LHCN-M2 (cell line): ENCODE data around the gene KCNH2. TPM values are rescaled to one million over a fixed set of nuclear protein-coding genes. Genes with fewer than 3 reads are reported as not detected.
"Not testable (repeated sequence)": the region's sequence is repeated elsewhere in the genome, so short reads cannot be mapped to it uniquely, and the experiment has no call there.

Experiments used
- DNase-seq: peaks from one replicate; pipeline ENCODE4 v3.0.0-alpha.2; 2012; ENCODE audit warnings: low read depth
- total RNA-seq: library from RNA; depleted of rRNA; stranded (reverse); fragments of >200 nt; gene quantifications from 2 replicates; pipeline ENCODE4 v1.2.3, GENCODE V29; 2014

The KCNH2 gene
- total RNA-seq, 1 experiment from 2014 or later, result 0.11 TPM

DNA sequence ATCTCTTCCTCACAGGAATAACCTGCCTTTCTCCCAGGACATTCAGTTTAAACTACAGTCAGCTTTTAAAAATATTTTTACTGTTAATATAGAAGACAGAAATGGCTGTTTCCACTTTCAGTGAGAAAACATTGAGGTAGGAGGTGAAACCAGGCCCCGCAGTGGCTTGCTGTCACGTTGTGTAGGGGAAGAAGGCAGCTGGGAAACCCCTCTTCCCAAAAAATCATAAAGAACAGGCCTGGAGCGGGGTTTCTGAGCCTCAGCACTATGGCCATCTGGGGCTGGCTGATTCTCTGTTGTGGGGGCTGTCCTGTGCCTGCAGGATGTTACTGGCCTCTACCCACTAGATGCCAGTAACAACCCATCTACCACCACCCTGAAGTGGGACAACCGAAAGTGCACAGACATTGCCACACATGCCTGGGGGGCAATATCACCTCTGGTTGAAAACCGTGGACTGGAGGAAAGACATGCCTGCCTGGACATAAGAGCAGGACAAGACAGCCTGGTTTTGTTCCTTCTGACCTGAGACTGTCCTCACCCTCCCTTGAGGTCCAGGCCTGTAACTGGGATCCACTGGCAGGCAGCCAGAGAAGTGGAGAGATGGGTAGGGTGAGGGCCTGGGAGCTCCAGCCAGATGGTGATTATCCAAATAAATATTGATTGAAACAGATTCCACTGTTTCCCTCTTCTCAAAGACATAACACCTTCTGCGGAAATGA is 43.9 kb downstream of the KCNH2 start:
- DNase-seq, result no peak

DNA sequence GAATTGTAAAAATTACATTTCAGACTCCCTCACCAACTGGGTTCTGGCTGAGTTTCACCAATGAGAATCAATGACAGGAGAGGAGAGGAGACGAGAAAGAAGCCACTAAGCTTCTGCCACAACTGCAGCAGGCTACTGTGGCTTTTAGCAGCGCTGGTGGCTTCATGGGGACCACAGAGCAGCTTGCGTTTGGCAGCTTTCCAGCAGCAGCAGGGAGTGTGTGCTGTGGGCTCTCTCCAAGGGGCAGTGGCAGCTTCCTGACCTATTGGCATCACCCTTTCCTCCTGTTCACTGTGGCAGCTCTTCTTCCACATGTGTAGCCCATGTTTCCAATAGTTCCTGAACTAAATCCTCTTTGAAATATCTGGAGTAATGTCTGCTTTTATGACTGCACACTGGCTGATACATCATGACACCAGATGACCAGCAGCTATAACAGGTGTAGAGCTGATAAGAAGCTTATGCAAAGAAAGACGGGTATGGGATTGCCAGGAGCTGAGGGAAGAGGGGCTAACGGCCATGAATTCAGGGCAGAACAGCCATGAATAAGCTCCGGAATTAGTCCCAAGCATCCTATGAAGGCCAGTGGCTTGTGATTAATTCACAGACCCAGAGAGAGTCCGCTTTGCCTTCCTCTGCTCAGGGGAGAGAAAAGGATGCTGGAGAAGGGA is 46.8 kb downstream of the KCNH2 start:
- no peak for DNase-seq

DNA sequence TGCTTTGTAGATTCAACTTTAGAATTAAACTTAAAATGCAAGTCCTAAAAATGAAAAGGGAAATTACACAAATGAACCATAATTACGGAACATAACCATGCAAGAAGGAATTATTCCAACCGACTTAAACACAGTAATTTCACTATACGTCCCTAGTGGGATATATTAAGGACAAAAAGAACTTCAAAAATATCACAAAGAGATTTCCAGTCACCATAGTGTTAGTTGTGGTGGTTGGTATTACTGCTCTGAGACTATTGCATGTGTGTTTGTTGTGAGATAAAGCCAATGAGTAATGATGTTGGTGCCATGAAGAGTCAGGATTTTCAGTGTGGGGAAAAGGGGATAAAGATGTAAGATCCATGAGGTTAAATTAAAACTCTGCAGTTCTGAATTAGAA is 49.6 kb downstream of the KCNH2 start:
- DNase-seq, result no peak

DNA sequence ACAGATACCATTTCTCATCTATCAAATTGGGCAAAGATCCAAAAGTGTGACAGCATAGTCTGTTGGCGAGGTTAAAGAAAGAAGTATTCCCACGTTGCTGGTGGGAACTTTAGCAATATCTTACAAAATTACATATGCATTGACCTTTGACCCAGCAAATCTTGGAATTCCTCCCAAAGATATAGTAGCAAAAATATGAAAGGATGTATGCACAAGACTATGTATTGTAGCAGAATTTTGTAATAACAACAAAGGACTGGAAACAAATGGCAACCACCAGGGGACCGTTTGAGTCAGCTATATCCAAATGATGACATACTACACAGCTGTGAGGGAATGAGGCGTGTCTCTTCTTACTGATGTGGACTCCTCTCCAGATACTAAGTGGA is 50.2 kb downstream of the KCNH2 start:
- peak; percentile 43 for DNase-seq

DNA sequence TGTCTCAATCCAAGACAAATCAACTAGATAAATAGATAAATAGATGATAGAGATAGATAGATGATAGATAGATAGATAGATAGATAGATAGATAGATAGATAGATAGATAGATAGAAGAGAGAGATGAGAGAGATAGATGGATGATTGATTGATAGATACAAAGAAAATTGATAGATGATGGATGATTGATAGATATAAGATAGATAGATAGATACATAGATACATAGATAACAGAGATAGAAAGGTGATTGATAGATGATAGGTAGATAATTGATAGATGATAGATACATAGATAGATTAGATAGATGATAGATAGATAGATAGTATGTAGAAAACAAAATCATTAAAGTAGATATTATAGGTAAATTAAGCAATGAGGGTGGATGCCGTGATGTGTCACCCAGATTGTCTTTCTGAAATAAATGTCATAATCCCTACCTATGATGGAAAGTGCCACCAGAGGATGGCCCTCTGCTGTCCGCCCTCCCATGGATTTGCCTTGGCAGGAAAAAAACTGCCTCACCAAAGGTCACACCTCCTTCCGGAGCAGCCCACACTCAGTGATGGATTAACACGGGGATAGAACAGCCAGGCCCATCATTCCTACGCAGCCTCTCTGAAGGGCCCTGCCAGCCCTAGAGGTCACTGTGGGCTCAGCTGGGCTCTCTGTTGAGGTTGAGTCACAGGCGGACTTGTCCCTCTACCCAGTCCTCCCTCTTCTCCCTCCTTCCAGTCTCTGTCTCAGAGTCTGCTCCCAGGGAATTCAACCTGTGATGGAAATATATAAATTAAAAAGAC is 50.8 kb downstream of the KCNH2 start:
- no peak for DNase-seq

DNA sequence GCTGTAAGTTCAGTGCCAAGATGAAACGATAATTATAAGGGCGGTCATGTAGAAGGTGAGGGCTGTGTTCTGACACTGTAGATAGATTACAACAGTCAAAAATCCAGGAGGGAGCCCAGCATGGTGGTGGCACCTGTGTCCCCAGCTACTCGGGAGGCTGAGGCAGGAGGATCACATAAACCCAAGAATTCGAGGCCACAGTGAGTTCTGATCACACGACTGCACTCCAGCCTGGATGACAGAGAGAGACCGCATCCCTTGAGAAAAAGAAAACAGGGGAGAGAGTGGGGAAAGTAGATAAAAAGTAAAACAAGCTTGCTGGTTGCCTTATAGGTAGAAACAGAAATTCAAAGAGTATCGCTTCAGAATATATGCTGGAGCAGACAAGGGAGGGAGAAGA is 52.1 kb downstream of the KCNH2 start:
- no peak for DNase-seq

DNA sequence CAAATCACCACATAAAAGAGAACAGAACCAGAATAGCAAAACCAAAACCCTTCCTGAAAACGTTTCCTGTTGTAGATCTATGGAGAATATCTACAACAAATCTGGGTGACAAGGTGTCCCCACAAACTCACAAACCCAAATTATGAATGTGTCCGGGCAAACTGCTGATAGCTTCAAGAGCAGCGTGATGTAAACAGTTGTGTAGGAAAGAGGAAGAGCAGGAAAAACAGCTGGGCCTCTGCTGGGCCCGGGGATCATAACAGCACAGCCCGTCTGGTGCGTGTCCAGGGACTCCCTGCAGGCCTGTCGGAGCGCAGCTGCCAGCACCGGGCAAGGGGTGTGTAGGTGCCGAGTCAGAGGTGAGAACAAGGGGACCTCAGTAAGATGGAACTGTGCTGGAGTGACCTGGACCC is 53.7 kb downstream of the KCNH2 start:
- DNase-seq, result no peak

DNA sequence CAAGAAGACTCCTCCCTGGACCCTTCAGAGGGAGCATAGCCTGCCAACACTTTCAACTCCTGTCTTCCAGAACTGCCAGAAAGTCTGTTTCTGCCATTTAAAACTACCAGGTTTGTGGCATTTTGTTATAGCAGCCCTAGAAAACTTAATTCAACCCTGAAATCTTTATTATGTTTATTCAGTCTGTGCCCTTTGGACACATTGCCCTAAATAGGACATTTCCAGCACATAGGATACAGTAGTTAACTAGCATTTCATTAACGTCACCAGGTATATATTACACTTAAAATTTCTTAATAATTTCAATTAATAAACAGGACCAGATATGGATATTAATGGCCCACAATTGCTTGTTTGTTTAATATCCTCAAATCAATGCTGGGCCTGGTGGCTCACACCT is 54.3 kb downstream of the KCNH2 start:
- no peak for DNase-seq

DNA sequence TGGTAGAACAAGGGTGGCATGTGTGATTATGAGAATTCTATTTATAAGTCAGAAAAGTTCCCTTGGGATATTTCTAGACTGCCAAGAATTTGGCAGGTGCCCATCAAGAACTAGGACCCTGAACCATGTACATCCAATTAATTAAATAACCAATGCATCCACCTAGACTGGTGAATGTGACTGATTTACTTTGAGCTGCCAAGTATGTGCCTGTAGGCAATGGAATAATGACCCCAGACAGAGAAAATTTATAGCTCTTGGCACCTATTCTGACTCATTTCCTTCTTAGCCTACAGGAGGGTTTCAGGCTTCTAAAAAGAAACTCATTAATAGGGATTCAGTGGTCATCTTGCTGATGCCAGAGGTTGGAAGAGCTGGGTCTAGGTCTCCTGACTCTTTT is 54.9 kb downstream of the KCNH2 start:
- no peak for DNase-seq

DNA sequence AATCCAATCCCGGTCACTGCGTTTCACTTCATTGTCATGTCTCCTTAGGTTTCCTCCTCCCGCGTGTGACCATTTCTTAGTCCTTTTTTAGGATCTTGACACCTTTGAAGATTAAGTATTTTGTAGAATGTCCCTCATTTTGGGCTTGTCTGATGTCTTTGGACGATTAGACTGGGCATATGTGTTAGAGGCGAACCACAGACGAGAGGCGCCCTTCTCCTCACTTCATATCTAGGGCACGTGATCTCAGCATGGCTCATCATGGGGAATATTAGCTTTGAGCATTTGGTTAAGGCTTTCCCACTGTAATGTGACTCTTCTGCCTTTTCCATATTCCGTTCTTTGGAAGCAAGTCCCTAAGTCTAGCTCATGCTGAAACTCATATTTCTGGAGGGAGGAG is 59.0 kb downstream of the KCNH2 start:
- no peak for DNase-seq

DNA sequence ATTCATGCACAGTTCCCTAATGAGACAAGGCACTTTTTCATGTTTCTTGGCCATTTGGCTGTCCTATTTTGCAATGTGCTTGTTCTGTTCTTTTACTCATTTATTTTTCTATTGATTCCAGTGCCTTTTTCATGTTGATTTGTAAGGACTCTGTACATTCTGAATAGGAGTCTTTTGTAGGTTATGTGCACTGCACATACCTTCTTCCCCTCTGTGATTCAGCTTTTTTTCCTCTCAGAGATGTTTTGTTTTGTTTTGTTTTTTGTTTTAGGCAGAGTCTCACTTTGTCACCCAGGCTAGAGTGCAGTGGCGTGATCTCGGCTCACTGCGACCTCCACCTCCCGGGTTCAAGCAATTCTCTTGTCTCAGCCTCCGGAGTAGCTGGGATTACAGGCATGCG is 59.7 kb downstream of the KCNH2 start:
- no peak for DNase-seq

DNA sequence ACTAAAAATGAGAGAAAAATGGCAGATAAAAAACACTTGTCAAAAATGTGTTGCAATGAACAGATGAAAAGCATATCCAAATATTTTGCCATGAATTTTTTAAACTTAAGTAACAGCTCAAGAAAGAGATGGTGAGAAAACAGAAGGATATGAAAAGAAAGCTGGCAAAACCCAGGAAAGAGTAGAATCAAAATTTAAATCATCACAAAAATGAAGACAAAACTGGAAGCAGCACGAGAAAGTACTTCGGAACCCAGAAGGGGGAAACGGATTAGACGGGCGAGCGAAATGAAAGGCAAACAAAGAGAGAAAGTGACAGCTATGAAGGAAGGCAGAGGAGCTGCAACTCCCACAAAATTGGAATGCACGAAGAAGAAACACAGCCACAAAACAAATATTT is 60.2 kb downstream of the KCNH2 start:
- DNase-seq, result no peak

DNA sequence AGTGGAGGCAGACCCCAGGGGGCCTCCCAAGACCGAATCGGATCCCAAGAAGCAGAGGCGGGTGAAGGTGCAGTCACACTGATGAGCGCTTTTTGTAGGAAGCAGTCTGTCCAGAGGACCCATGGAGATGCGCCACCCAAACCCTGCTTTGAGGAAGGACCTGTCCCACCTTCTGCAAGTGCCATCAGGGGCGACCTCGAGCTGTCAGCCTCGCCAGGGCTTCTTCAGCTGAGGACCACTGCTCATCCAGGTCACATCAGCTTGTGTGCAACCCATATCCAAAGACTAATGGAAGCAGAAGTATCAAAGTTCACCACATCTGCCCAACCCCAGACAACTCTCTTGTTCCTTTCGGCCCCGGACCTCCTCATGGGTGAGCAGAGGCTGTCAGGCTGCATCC is 61.5 kb downstream of the KCNH2 start:
- DNase-seq, result no peak

DNA sequence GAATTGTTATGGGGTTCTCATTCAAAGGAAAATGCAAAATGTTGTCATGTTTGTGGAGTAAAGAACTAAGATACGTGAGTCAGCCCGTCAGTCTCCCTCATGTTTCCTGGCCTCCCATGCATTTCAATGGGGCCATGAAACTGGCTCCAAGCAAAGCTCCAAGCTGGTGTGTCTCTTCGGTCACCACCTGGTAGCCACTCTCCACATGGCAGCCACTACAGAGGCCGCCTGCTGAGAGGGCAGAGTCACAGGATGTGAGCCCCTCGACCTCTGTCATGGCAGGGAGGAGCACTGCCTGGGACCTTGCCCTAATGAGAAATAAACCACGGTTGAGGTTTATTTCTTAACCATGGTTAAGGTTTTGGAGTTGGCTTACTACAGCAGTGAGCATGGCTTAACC is 63.2 kb downstream of the KCNH2 start:
- no peak for DNase-seq

DNA sequence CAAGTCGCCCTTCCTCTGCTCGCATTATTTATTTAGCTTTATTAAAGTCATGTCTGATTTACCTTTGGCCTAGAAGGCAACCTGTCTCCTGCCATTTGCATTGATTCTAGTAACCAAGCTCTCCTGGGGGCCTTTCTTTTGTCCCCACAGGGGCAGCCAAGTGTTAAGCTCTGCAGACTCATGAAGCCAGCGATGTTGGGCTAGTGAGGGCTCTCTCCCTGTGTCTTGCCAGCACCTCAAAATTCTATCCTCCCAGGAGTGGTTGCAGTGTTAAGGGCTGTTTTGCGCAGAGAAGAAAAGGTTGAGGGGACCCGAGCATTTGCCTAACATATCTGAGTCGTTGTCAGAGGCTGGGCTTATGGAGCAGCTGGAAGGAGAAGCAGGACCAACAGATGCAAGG is 63.9 kb downstream of the KCNH2 start:
- no peak for DNase-seq

DNA sequence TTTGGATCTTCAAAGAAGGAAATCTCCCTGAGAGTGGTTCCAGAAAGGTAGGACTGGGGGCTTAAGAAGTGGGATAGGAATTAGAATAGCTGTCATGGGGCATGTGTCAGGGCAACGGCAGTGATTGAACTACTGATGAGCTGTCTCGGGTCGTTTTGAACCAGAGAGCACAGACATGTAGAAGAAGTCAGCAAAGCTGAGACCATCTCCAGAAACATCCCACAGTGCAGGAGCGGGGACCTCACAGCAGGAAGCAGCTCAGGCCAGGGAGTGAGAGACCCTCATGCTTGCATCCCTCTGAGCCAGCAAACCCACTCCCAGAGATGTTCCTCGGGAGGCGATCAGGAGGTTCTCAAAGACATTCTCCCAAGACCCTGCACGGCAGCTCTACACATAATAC is 65.7 kb downstream of the KCNH2 start:
- no peak for DNase-seq

DNA sequence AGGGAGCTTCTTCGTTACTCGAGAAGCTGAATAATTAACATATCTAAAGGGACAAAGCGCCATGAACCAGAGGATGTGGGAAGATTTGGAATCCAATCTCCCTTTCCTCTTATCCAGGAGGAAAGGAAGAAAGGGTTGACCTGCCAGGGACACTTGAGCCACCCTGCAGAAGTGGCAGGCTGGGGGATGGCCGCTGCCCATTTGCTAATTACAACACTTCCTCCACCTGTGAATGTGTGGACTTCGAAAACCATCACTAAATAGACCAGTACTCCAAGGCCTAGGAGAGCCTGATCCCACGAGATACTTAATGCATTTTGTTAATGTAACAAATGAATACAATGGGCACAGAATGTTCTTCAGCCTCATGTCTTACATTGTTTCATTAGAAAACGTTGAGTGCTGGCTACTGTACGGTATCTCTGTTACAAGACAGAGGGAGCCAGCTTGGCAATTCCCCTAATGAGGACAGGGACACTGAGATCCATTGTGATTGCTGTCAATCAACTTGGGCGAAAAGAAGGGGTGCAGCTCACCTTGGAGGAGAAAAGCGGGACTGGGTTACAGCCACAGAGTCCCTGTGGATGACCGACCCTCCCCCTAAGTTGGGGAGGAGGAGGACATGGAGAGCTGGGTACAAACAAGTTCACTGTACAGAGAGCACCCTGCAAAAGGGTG is 66.4 kb downstream of the KCNH2 start:
- DNase-seq, result no peak

DNA sequence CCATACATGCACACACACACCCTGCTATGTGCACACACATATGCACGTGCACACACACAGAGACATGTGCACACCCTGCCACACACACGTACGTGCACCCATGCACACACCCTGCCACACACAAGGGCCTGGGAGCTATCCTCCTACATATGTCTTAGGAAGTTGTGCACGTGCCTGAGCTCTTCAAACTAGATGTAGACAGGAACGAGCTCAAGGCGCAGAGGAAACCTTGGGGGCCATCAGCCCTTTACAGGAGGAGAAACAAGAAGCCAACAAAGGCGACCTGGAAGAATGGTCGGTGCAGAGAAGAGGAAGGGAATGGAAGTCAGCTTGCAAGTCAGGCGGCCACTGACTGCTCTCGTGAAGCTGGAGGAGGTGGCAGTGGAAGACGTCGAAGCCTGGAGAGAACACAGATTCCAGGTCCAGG is 67.1 kb downstream of the KCNH2 start:
- no peak for DNase-seq

DNA sequence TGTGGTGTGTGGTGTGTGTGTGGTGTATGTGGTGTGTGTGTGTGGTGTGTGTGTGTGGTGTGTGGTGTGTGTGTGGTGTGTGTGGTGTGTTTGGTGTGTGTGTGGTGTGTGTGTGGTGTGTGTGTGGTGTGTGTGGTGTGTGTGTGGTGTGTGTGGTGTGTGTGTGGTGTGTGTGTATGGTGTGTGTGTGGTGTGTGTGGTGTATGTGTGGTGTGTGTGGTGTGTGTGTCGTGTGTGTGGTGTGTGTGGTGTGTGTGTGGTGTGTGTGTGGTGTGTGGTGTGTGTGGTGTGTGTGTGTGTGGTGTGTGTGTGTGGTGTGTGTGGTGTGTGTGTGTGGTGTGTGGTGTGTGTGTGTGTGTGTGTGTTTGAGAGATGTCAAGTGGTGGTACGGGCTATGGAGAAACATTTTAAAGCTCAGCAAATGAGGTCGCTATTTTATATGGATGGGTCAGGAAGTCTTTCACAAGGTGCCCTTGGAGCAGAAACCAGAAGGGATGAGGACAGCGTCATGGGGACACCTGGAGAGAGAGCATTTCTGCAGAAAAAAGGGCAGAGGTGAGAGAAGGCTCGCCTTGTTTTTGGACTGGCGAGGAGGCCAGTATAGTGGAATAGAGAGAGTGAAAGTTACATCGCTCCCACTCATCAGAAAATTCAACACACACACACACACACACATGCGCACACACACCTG is 67.7 kb downstream of the KCNH2 start:
- DNase-seq, result not testable (repeated sequence)

DNA sequence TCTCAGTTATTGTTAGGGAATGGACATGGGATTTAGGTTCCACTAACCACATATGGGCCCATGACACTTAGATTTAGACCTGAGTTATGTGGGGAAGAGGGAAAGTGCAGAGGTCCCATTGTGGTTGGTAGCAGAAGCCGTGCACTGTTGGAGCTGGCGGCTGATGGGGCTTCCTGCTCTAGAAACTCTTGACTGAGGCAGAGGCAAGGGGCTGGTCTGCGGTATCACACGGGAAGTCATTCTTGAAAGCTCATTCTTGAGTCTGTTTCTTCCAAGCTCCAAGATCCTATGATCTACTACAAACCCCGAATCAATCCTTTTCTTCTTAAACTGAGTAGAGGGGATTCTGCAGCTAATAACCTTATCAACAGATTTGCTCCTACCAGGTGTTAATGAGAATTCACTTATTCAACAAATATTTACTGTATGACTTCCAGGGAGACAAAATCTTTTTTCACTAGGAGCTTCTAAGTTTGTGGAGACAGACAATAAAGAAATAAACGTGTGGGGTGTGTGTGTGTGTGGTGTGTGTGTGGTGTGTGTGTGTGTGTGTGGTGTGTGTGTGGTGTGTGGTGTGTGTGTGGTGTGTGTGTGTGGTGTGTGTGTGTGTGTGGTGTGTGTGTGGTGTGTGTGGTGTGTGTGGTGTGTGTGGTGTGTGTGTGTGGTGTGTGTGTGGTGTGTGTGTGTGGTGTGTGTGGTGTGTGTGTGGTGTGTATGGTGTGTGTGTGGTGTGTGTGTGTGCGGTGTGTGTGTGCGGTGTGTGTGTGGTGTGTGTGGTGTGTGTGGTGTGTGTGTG is 68.7 kb downstream of the KCNH2 start:
- no peak for DNase-seq

DNA sequence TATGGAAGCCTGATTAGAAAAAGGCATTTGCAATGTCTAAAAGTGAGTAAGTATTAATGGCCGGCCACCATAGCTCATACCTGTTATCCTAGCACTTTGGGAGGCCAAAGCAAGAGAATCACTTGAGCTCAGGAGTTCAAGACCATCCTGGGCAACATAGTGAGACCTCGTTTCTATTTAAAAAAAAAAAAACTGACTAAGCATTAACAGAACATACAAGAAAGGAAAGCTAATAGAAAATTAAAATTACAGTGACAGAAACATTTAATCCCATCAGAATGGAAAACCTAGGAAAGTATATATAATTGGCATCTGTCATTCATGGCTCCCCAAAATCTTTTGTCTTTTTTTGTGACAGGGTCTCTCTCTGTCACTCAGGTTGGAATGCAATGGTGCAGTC is 69.9 kb downstream of the KCNH2 start:
- no peak for DNase-seq
